PC-9 (cell line): ENCODE results near the gene ERC2. TPM values are rescaled to one million over a fixed set of nuclear protein-coding genes. Genes with fewer than 3 reads are reported as not detected.

ENCODE experiments used
- BruUV-seq: library from RNA; stranded (reverse); fragments of 400-500 nt; replicated peaks from 2 replicates; lab custom pipeline; 2021; lab: Mats Ljungman, UMichigan
- CTCF ChIA-PET: fragments of 300-600 bp; sonication (Branson Sonifier 250); formaldehyde crosslinking; loops from one replicate; lab custom pipeline; 2022; ENCODE audit warnings: antibody characterized with exemption; lab: Charles Lee
- POLR2A ChIA-PET: fragments of 300-600 bp; sonication (Branson Sonifier 250); formaldehyde crosslinking; loops from one replicate; lab custom pipeline; 2022; ENCODE audit warnings: antibody characterized with exemption; ENCODE audit not compliant: unreplicated experiment; lab: Charles Lee
- DNase-seq, 2 experiments: peaks; one replicate each; pipeline versions ENCODE4 v3.0.0 to v3.0.0-alpha.2; 2015 to 2022; ENCODE audit warnings: mixed read lengths in 1 of 2
- H2AFZ ChIP-seq: fragments of 200-600 bp; sonication (generic); 2 replicates; pipeline ENCODE4 v1.8.1; 2017; ENCODE audit warnings: antibody characterized with exemption
- H3F3A ChIP-seq: fragments of 200-600 bp; sonication (generic); 2 replicates; pipeline ENCODE4 v1.8.1; 2017; ENCODE audit warnings: antibody characterized with exemption, mild to moderate bottlenecking, low read depth; ENCODE audit not compliant: insufficient read depth
- H3K27ac ChIP-seq: fragments of 200-600 bp; sonication (generic); 2 replicates; pipeline ENCODE4 v1.6.1; 2016; ENCODE audit warnings: mixed run types
- H3K27me3 ChIP-seq: fragments of 200-600 bp; sonication (generic); 2 replicates; pipeline ENCODE4 v1.6.1; 2016; ENCODE audit warnings: low read depth, mixed run types; ENCODE audit not compliant: insufficient read depth
- H3K36me3 ChIP-seq: fragments of 200-600 bp; sonication (generic); 2 replicates; pipeline ENCODE4 v1.6.1; 2016; ENCODE audit warnings: low read depth, mixed run types
- H3K4me1 ChIP-seq: fragments of 200-600 bp; sonication (generic); replicated peaks from 2 replicates; pipeline ENCODE4 v1.6.1; 2016; ENCODE audit warnings: mixed run types; ENCODE audit not compliant: insufficient read depth
- H3K4me2 ChIP-seq: fragments of 200-600 bp; sonication (generic); 2 replicates; pipeline ENCODE4 v1.6.1; 2017; ENCODE audit warnings: mixed run types
- H3K4me3 ChIP-seq: fragments of 200-600 bp; sonication (generic); 2 replicates; pipeline ENCODE4 v1.6.1; 2016; ENCODE audit warnings: mixed run types
- H3K79me2 ChIP-seq: fragments of 200-600 bp; sonication (generic); 2 replicates; pipeline ENCODE4 v1.6.1; 2017; ENCODE audit warnings: low read depth, mixed run types
- H3K9me2 ChIP-seq: fragments of 200-600 bp; sonication (generic); 2 replicates; pipeline ENCODE4 v1.8.1; 2017; ENCODE audit warnings: mild to moderate bottlenecking; ENCODE audit not compliant: insufficient read depth
- H3K9me3 ChIP-seq: fragments of 200-600 bp; sonication (generic); 2 replicates; pipeline ENCODE4 v1.8.1; 2016; ENCODE audit warnings: low read depth; ENCODE audit not compliant: insufficient read depth
- H4K20me1 ChIP-seq: fragments of 200-600 bp; sonication (generic); 2 replicates; pipeline ENCODE4 v1.8.1; 2017; ENCODE audit not compliant: insufficient read depth
- EZH2 ChIP-seq: fragments of 200-600 bp; sonication (generic); IDR thresholded peaks from 2 replicates; pipeline ENCODE4 v1.8.0; 2017; ENCODE audit warnings: antibody characterized with exemption, low read depth
- intact Hi-C: fragments of 100-400 bp; cut with micrococcal nuclease; formaldehyde crosslinking; loops from one replicate; pipeline ENCODE4 v1.10.0; 2022; ENCODE audit not compliant: unreplicated experiment
- total RNA-seq: library from RNA; stranded (reverse); gene quantifications from 2 replicates; pipeline ENCODE4 v1.2.3, GENCODE V29; 2021
- TF ChIP-seq, protein P1 (sequence below): fragments of 200-600 bp; sonication (generic); conservative IDR thresholded peaks from 2 replicates; pipeline ENCODE4 v1.6.1; 2017; ENCODE audit warnings: mixed run types, antibody characterized with exemption, mild to moderate bottlenecking, moderate library complexity

ERC2 gene
- total RNA-seq, 1 experiment from 2014 or later, result 1.4 TPM

DNA sequence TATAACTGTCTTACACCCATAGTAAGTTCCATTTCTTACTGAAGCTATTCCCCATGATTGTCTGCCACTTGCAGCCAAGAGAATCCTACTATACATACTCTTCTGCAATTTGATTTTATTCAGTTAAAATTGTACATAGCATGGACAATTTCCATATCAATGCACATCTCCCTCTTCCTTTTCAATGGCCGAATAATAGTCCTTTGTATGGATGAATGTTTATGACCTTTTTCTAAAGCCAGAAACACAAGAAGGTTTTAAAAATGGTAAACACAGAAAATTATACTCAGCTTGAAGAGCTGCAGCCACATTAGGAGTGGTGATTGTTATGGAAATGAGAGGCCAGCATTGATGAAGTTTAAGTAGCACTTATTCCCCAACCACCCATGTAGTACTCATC, 8.5 kb upstream of the ERC2 start:
- Histone ChIP-seq H3K27ac (no peak overlapping the region), H3K79me2 (no peaks in the 10 kb centered on the region), H2AFZ (no peak overlapping the region), H3K36me3 (no peaks in the 10 kb centered on the region), H3K4me3 (no peak overlapping the region), H3F3A (no peaks in the 10 kb centered on the region), H3K4me2 (no peak overlapping the region), H3K9me2 (no peaks in the 10 kb centered on the region), H3K27me3 (peaks cover 7% of the 10 kb centered on the region), H3K4me1 (no peaks in the 10 kb centered on the region), H4K20me1 (no peaks in the 10 kb centered on the region), H3K9me3 (no peaks in the 10 kb centered on the region)
- no TSS peak for BruUV-seq
- TF ChIP-seq, protein P1, sequence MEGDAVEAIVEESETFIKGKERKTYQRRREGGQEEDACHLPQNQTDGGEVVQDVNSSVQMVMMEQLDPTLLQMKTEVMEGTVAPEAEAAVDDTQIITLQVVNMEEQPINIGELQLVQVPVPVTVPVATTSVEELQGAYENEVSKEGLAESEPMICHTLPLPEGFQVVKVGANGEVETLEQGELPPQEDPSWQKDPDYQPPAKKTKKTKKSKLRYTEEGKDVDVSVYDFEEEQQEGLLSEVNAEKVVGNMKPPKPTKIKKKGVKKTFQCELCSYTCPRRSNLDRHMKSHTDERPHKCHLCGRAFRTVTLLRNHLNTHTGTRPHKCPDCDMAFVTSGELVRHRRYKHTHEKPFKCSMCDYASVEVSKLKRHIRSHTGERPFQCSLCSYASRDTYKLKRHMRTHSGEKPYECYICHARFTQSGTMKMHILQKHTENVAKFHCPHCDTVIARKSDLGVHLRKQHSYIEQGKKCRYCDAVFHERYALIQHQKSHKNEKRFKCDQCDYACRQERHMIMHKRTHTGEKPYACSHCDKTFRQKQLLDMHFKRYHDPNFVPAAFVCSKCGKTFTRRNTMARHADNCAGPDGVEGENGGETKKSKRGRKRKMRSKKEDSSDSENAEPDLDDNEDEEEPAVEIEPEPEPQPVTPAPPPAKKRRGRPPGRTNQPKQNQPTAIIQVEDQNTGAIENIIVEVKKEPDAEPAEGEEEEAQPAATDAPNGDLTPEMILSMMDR, result no peak
- TF ChIP-seq EZH2, result no peak
- DNase-seq, result no peak
- ChIA-PET POLR2A (no interaction called here), CTCF (no interaction called here)
- intact Hi-C loops, result no loop called here

DNA sequence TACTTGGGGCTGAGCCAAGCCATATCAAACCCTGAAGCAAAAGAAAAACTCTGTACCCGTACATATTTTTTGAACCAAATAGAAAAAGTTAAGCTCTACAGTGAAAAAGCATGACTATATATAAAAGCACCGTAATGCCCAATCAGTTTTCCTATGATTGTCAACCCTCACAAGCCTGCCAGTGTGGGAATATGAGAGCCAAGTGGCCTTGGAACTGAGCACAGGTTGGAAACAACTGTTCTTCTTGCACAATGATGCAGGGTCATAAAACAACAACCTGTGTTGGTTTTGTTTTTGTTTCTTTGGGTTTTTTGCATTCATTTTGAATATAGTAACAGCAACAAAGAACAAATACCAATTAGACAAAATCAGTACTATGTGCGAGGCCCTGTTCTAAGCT, 3.5 kb upstream of the ERC2 start:
- Histone ChIP-seq H3K4me1 (no peaks in the 10 kb centered on the region), H3K4me3 (no peak overlapping the region), H3K9me2 (no peaks in the 10 kb centered on the region), H3K27ac (no peak overlapping the region), H3K4me2 (no peak overlapping the region), H4K20me1 (no peaks in the 10 kb centered on the region), H3F3A (no peaks in the 10 kb centered on the region), H3K36me3 (no peaks in the 10 kb centered on the region), H3K9me3 (no peaks in the 10 kb centered on the region), H3K27me3 (peaks cover 4% of the 10 kb centered on the region; the same call in 1 of the 2 replicates), H2AFZ (no peak overlapping the region), H3K79me2 (no peaks in the 10 kb centered on the region)
- no peak for TF ChIP-seq EZH2
- TF ChIP-seq, protein P1, result no peak
- DNase-seq, result no peak
- intact Hi-C loops, result no loop called here
- ChIA-PET POLR2A (no interaction called here), CTCF (no interaction called here)
- BruUV-seq, result no TSS peak

DNA sequence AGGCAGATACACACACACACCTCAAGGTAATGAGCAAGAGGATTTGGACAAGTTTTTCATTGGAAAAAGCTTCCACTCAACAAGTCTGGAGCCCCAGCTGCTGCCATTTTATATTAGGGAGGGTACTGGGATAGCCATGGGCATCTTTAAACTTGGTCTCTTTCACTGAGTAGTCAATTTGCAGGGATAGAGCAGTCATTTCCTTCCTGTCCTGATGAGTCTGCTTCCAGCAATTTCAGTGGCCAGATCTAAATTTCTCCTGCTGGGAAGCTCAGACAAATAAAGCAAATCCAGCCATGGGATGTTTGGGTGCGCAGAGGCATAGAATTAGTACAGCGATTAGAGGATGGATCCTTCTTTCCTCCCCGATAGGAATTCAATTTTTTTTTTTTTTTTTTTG, 874 bp upstream of the ERC2 start:
- ChIA-PET CTCF (interaction anchor here (0.7 kb wide), 1 partner anchor 806 kb away, joined by 3 read pairs; no protein-coding TSS in a partner anchor), POLR2A (no interaction called here)
- H3K27ac ChIP-seq, result no peak overlapping the region
- H3K79me2 ChIP-seq, result no peaks in the 10 kb centered on the region
- no TSS peak for BruUV-seq
- H4K20me1 ChIP-seq, result no peaks in the 10 kb centered on the region
- H3K27me3 ChIP-seq, result peaks cover 8% of the 10 kb centered on the region; the same call in 1 of the 2 replicates
- no peak for DNase-seq
- no peak overlapping the region for H2AFZ ChIP-seq
- no peaks in the 10 kb centered on the region for H3K9me2 ChIP-seq
- H3K4me3 ChIP-seq, result no peak overlapping the region
- no peak overlapping the region for H3K4me2 ChIP-seq
- H3K36me3 ChIP-seq, result no peaks in the 10 kb centered on the region
- no peaks in the 10 kb centered on the region for H3F3A ChIP-seq
- TF ChIP-seq, protein P1, result no peak
- no peak for TF ChIP-seq EZH2
- intact Hi-C loops, result no loop called here
- no peaks in the 10 kb centered on the region for H3K9me3 ChIP-seq
- H3K4me1 ChIP-seq, result no peaks in the 10 kb centered on the region
